GM23338 (cell line): ENCODE measurements around the gene MLLT3. TPM values are rescaled to one million over a fixed set of nuclear protein-coding genes. Genes with fewer than 3 reads are reported as not detected.

ENCODE experiments used
- ATAC-seq: fragments of 200-7000 bp; cut with Tn5 transposase; 3 replicates; pipeline ENCODE4 v1.9.1; 2020
- DNase-seq: peaks from one replicate; pipeline ENCODE4 v3.0.0-alpha.2; 2015; ENCODE audit warnings: low spot score
- H2AFZ ChIP-seq: fragments of 200-600 bp; sonication (generic); 2 replicates; pipeline ENCODE4 v1.8.0; 2016; ENCODE audit warnings: antibody characterized with exemption, mild to moderate bottlenecking, moderate library complexity
- H3F3A ChIP-seq: fragments of 200-600 bp; sonication (generic); replicated peaks from 2 replicates; pipeline ENCODE4 v1.8.0; 2017; ENCODE audit warnings: antibody characterized with exemption, mixed run types, low read depth
- H3K27ac ChIP-seq: fragments of 200-600 bp; sonication (generic); 2 replicates; pipeline ENCODE4 v1.6.1; 2016; ENCODE audit warnings: low read depth
- H3K27me3 ChIP-seq: fragments of 200-600 bp; sonication (generic); 2 replicates; pipeline ENCODE4 v1.8.0; 2016; ENCODE audit warnings: mild to moderate bottlenecking, mixed run types, moderate library complexity; ENCODE audit not compliant: insufficient read depth
- H3K36me3 ChIP-seq: fragments of 200-600 bp; sonication (generic); 2 replicates; pipeline ENCODE4 v1.8.0; 2016; ENCODE audit warnings: mild to moderate bottlenecking; ENCODE audit not compliant: insufficient read depth
- H3K4me1 ChIP-seq: fragments of 200-600 bp; sonication (generic); 2 replicates; pipeline ENCODE4 v1.8.0; 2016; ENCODE audit warnings: mild to moderate bottlenecking, moderate library complexity; ENCODE audit not compliant: insufficient read depth
- H3K4me2 ChIP-seq: fragments of 200-600 bp; sonication (generic); 2 replicates; pipeline ENCODE4 v1.7.1; 2017; ENCODE audit warnings: mixed run types
- H3K4me3 ChIP-seq: fragments of 200-600 bp; sonication (generic); 2 replicates; pipeline ENCODE4 v1.6.1; 2016; ENCODE audit warnings: mixed run types
- H3K79me2 ChIP-seq: fragments of 200-600 bp; sonication (generic); replicated peaks from 2 replicates; pipeline ENCODE4 v1.8.0; 2017; ENCODE audit warnings: mild to moderate bottlenecking; ENCODE audit not compliant: insufficient read depth
- H3K9me2 ChIP-seq: fragments of 200-600 bp; sonication (generic); 2 replicates; pipeline ENCODE4 v1.8.0; 2017; ENCODE audit not compliant: insufficient read depth
- H4K20me1 ChIP-seq: fragments of 200-600 bp; sonication (generic); replicated peaks from 2 replicates; pipeline ENCODE4 v1.8.0; 2017; ENCODE audit warnings: mild to moderate bottlenecking; ENCODE audit not compliant: insufficient read depth
- H3K27ac Mint-ChIP-seq: 2 replicates; pipeline ENCODE4 v1.8.0; 2020; ENCODE audit warnings: inconsistent platforms, mild to moderate bottlenecking, moderate library complexity, mixed read lengths
- H3K27me3 Mint-ChIP-seq: 3 replicates; pipeline ENCODE4 v1.8.0; 2022; ENCODE audit warnings: low read depth, mild to moderate bottlenecking, moderate library complexity, mixed read lengths, inconsistent platforms; ENCODE audit not compliant: insufficient read depth, poor library complexity
- H3K36me3 Mint-ChIP-seq: 3 replicates; pipeline ENCODE4 v1.8.0; 2021; ENCODE audit warnings: low read depth, mild to moderate bottlenecking, inconsistent platforms, moderate library complexity, mixed read lengths
- H3K4me1 Mint-ChIP-seq: 3 replicates; pipeline ENCODE4 v1.8.0; 2020; ENCODE audit warnings: mild to moderate bottlenecking, inconsistent platforms, mixed read lengths
- H3K4me3 Mint-ChIP-seq: 3 replicates; pipeline ENCODE4 v1.8.0; 2021; ENCODE audit warnings: moderate library complexity, mild to moderate bottlenecking, inconsistent platforms, mixed read lengths
- H3K9me3 Mint-ChIP-seq: 3 replicates; pipeline ENCODE4 v1.8.0; 2020; ENCODE audit warnings: moderate library complexity, mild to moderate bottlenecking, inconsistent platforms, mixed read lengths
- CREB1 ChIP-seq: fragments of 250-450 bp; sonication (Bioruptor Pico); IDR thresholded peaks from 2 replicates; pipeline ENCODE4 v1.5.0; 2020; ENCODE audit warnings: low read depth, mild to moderate bottlenecking, moderate library complexity
- CTCF ChIP-seq, 2 experiments: fragments of 200-600 bp in 1 of 2; sonication (generic) in 1 of 2; conservative IDR thresholded peaks; 2 replicates each; pipeline versions ENCODE4 v1.5.1 to v1.6.1; 2016 to 2017; ENCODE audit warnings: antibody characterized with exemption in 2 of 2, low read depth in 2 of 2, mild to moderate bottlenecking in 2 of 2, moderate library complexity in 1 of 2
- ETS1 ChIP-seq: IDR thresholded peaks from 2 replicates; pipeline ENCODE4 v1.6.1; 2016; ENCODE audit warnings: antibody characterized with exemption
- EZH2 ChIP-seq: fragments of 200-600 bp; sonication (generic); IDR thresholded peaks from one replicate; pipeline ENCODE4 v1.8.0; 2017; ENCODE audit warnings: antibody characterized with exemption, mild to moderate bottlenecking, low read depth; ENCODE audit not compliant: unreplicated experiment
- EZH2phosphoT487 ChIP-seq: fragments of 200-600 bp; sonication (generic); IDR thresholded peaks from one replicate; pipeline ENCODE4 v1.8.1; 2018; ENCODE audit warnings: antibody characterized with exemption; ENCODE audit not compliant: unreplicated experiment
- JUNB ChIP-seq: IDR thresholded peaks from one replicate; pipeline ENCODE4 v1.6.1; 2016; ENCODE audit warnings: antibody characterized with exemption; ENCODE audit not compliant: unreplicated experiment
- NANOG ChIP-seq: IDR thresholded peaks from 2 replicates; pipeline ENCODE4 v1.6.1; 2016; ENCODE audit warnings: antibody characterized with exemption, borderline replicate concordance
- POLR2AphosphoS5 ChIP-seq: IDR thresholded peaks from 2 replicates; pipeline ENCODE4 v1.6.1; 2016; ENCODE audit warnings: antibody characterized with exemption, low read depth
- REST ChIP-seq: IDR thresholded peaks from one replicate; pipeline ENCODE4 v1.6.1; 2018; ENCODE audit warnings: antibody characterized with exemption; ENCODE audit not compliant: unreplicated experiment
- STAT1 ChIP-seq: IDR thresholded peaks from one replicate; pipeline ENCODE4 v1.6.1; 2016; ENCODE audit warnings: antibody characterized with exemption; ENCODE audit not compliant: unreplicated experiment
- ZNF114 ChIP-seq: fragments of 250-450 bp; sonication (Bioruptor Pico); IDR thresholded peaks from 2 replicates; pipeline ENCODE4 v1.5.0; 2020; ENCODE audit warnings: mild to moderate bottlenecking, moderate library complexity
- ZNF331 ChIP-seq: fragments of 250-450 bp; sonication (Bioruptor Pico); IDR thresholded peaks from 2 replicates; pipeline ENCODE4 v1.5.0; 2020; ENCODE audit warnings: low read depth, mild to moderate bottlenecking, moderate library complexity
- ZNF462 ChIP-seq: fragments of 250-450 bp; sonication (Bioruptor Pico); IDR thresholded peaks from 2 replicates; pipeline ENCODE4 v1.5.0; 2020; ENCODE audit warnings: mild to moderate bottlenecking, moderate library complexity
- polyA plus RNA-seq: library from polyadenylated mRNA; unstranded; fragments of >200 nt; fragmentation: Nextera tagmentation; extraction: Ambion mirVana; gene quantifications from 2 replicates; pipeline ENCODE4 v1.2.1, GENCODE V29; 2016
- total RNA-seq: library from RNA; depleted of rRNA; stranded (reverse); fragments of >200 nt; shearing (Covaris generic); gene quantifications from 2 replicates; pipeline ENCODE4 v1.2.3, GENCODE V29; 2014

MLLT3 gene
- total and polyA plus RNA-seq, 2 experiments from 2014 or later: 7.5 to 9.5 TPM

- H3K79me2 ChIP-seq: no peaks in the 10 kb centered on the region
- Mint-ChIP-seq H3K27me3 (no peaks in the 10 kb centered on the region), H3K36me3 (no peaks in the 10 kb centered on the region)
Measured at GRCh38 chr9:20441166-20441565, 181.1 kb downstream of the MLLT3 start.

More at GRCh38 chr9:20441166-20441565, 181.1 kb downstream of the MLLT3 start:
- no peaks in the 10 kb centered on the region for H3K27me3 ChIP-seq
- H3K4me3 ChIP-seq: no peak overlapping the region
- Mint-ChIP-seq H3K27ac (no peak overlapping the region), H3K9me3 (no peaks in the 10 kb centered on the region), H3K4me3 (no peak overlapping the region), H3K4me1 (peaks cover 30% of the 10 kb centered on the region)
- TF ChIP-seq ZNF462: no peak
- no peak for TF ChIP-seq EZH2
- no peak for TF ChIP-seq ZNF331 (CRISPR knock-in tag)
- TF ChIP-seq NANOG: no peak
- no peak for TF ChIP-seq CTCF (conservative IDR thresholded peaks at IDR 0.05; ENCODE audit: low read depth in 2 of 2)
- no peak for TF ChIP-seq CREB1 (CRISPR knock-in tag)
- no peak for TF ChIP-seq JUNB
- TF ChIP-seq ZNF114 (CRISPR knock-in tag): no peak
- no peak for TF ChIP-seq ETS1
- TF ChIP-seq STAT1: no peak
- no peak for TF ChIP-seq REST
- TF ChIP-seq POLR2AphosphoS5: no peak
- TF ChIP-seq EZH2phosphoT487: no peak
- H3K4me1 ChIP-seq: peaks cover 24% of the 10 kb centered on the region
- no peaks in the 10 kb centered on the region for H3K36me3 ChIP-seq
- DNase-seq: no peak
- H3K27ac ChIP-seq: no peak overlapping the region
- no peaks in the 10 kb centered on the region for H3K9me2 ChIP-seq
- H3K4me2 ChIP-seq: no peak overlapping the region
- no peaks in the 10 kb centered on the region for H3F3A ChIP-seq
- no peaks in the 10 kb centered on the region for H4K20me1 ChIP-seq
- ATAC-seq: no peak
- H2AFZ ChIP-seq: no peak overlapping the region
